Glutamatergic neuron (in vitro differentiated cells): ENCODE measurements around the gene SRPK1. TPM values are rescaled to one million over a fixed set of nuclear protein-coding genes. Genes with fewer than 3 reads are reported as not detected.

Experiments used
- DNase-seq: peaks from one replicate; pipeline ENCODE4 v3.0.0; 2022
- H3K27ac Mint-ChIP-seq: one replicate; pipeline ENCODE4 v1.8.0; 2020; ENCODE audit warnings: mild to moderate bottlenecking, mixed read lengths, inconsistent platforms; ENCODE audit not compliant: unreplicated experiment
- H3K27me3 Mint-ChIP-seq: one replicate; pipeline ENCODE4 v1.8.0; 2020; ENCODE audit warnings: mild to moderate bottlenecking, moderate library complexity, mixed read lengths, inconsistent platforms; ENCODE audit not compliant: unreplicated experiment
- H3K36me3 Mint-ChIP-seq: one replicate; pipeline ENCODE4 v1.8.0; 2020; ENCODE audit warnings: mild to moderate bottlenecking, mixed read lengths, inconsistent platforms; ENCODE audit not compliant: unreplicated experiment
- H3K4me1 Mint-ChIP-seq: one replicate; pipeline ENCODE4 v1.8.0; 2020; ENCODE audit warnings: mild to moderate bottlenecking, low read depth, mixed read lengths, inconsistent platforms; ENCODE audit not compliant: unreplicated experiment
- H3K4me3 Mint-ChIP-seq: one replicate; pipeline ENCODE4 v1.8.0; 2020; ENCODE audit warnings: mild to moderate bottlenecking, mixed read lengths, inconsistent platforms; ENCODE audit not compliant: unreplicated experiment
- H3K9me3 Mint-ChIP-seq: one replicate; pipeline ENCODE4 v1.8.0; 2020; ENCODE audit warnings: mild to moderate bottlenecking, moderate library complexity, mixed read lengths, inconsistent platforms; ENCODE audit not compliant: unreplicated experiment
- total RNA-seq: library from RNA; stranded (reverse); fragmentation: NEBNext Ultra II Directional; extraction: Animal tissue kit (Norgen Biotek cat#: 25700); gene quantifications from one replicate; pipeline ENCODE4 v1.2.1, GENCODE V29; 2021; ENCODE audit not compliant: unreplicated experiment
- TF ChIP-seq, protein P1 (sequence below): fragments of 200-600 bp; sonication (generic); IDR thresholded peaks from one replicate; pipeline ENCODE4 v1.5.0; 2021; ENCODE audit not compliant: partially characterized antibody, unreplicated experiment

The SRPK1 gene
- total RNA-seq, 1 donor from 2014 or later, result 89.8 TPM

- Mint-ChIP-seq H3K9me3 (no peaks in the 10 kb centered on the region), H3K27ac (no peak overlapping the region), H3K36me3 (no peaks in the 10 kb centered on the region), H3K4me1 (no peaks in the 10 kb centered on the region), H3K27me3 (peaks cover 2% of the 10 kb centered on the region), H3K4me3 (no peak overlapping the region)
- no peak for DNase-seq
- TF ChIP-seq, protein P1, sequence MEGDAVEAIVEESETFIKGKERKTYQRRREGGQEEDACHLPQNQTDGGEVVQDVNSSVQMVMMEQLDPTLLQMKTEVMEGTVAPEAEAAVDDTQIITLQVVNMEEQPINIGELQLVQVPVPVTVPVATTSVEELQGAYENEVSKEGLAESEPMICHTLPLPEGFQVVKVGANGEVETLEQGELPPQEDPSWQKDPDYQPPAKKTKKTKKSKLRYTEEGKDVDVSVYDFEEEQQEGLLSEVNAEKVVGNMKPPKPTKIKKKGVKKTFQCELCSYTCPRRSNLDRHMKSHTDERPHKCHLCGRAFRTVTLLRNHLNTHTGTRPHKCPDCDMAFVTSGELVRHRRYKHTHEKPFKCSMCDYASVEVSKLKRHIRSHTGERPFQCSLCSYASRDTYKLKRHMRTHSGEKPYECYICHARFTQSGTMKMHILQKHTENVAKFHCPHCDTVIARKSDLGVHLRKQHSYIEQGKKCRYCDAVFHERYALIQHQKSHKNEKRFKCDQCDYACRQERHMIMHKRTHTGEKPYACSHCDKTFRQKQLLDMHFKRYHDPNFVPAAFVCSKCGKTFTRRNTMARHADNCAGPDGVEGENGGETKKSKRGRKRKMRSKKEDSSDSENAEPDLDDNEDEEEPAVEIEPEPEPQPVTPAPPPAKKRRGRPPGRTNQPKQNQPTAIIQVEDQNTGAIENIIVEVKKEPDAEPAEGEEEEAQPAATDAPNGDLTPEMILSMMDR, result no peak
Measured at GRCh38 chr6:35831257-35832007, 89.5 kb downstream of the SRPK1 start.

GRCh38 chr6:35829306-35829705, 91.6 kb downstream of the SRPK1 start:
- DNase-seq, result no peak
- TF ChIP-seq, protein P1, result no peak

GRCh38 chr6:35824552-35825192, 96.2 kb downstream of the SRPK1 start:
- Mint-ChIP-seq H3K4me3 (no peak overlapping the region), H3K27ac (no peak overlapping the region), H3K4me1 (no peaks in the 10 kb centered on the region), H3K9me3 (no peaks in the 10 kb centered on the region), H3K36me3 (no peaks in the 10 kb centered on the region), H3K27me3 (peaks cover 1% of the 10 kb centered on the region)
- TF ChIP-seq, protein P1, result no peak
- no peak for DNase-seq

More at GRCh38 chr6:35829306-35829705, 91.6 kb downstream of the SRPK1 start:
- H3K4me1 Mint-ChIP-seq, result no peaks in the 10 kb centered on the region
- no peak overlapping the region for H3K4me3 Mint-ChIP-seq
- no peaks in the 10 kb centered on the region for H3K36me3 Mint-ChIP-seq
- no peak overlapping the region for H3K27ac Mint-ChIP-seq
- H3K27me3 Mint-ChIP-seq, result peaks cover 2% of the 10 kb centered on the region
- H3K9me3 Mint-ChIP-seq, result no peaks in the 10 kb centered on the region

DNA sequence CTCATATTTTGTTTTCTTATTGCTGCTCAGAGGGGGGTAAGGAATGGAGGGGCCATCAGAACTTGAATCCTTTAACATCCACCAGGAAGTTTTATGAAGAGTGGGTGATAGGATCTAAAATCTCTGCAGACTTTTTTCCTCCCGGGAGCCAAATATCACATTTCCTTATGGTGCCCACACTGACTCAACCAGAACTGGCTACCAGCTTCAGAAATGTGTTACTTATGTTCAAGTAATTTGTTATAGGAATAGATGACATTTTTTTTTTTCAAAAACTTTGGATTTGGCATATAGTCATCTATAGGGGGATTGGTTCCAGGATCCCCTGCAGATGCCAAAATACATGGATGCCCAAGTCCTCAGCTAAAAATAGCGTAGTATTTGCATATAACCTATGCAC, 97.3 kb downstream of the SRPK1 start:
- Mint-ChIP-seq H3K4me3 (no peak overlapping the region), H3K4me1 (no peaks in the 10 kb centered on the region), H3K36me3 (no peaks in the 10 kb centered on the region), H3K9me3 (peaks cover 2% of the 10 kb centered on the region), H3K27ac (no peak overlapping the region), H3K27me3 (peaks cover 2% of the 10 kb centered on the region)
- TF ChIP-seq, protein P1, result no peak
- no peak for DNase-seq

DNA sequence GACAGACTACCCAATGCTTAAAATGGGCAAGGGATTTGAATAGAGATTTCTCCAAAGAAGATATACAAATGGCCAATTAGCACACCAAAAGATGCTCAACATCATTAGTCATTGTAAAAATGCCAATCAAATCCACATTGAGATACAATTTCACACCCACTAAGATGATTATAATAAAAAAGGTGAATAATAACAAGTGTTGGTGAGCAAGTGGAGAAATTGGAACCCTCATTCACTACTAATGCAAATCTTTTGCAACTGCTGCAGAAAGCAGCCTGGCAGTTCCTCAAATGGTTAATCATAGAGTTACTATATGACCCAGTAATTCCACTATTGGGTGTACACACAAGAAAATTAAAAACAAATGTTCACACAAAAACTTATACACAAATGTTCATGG, 103.4 kb downstream of the SRPK1 start:
- peaks cover 2% of the 10 kb centered on the region for H3K27me3 Mint-ChIP-seq
- DNase-seq, result no peak
- peaks cover 2% of the 10 kb centered on the region for H3K9me3 Mint-ChIP-seq
- no peaks in the 10 kb centered on the region for H3K36me3 Mint-ChIP-seq
- no peak overlapping the region for H3K27ac Mint-ChIP-seq
- H3K4me1 Mint-ChIP-seq, result no peaks in the 10 kb centered on the region
- no peak overlapping the region for H3K4me3 Mint-ChIP-seq
- TF ChIP-seq, protein P1, result no peak
